HG02943 (cell line): Measurements from ENCODE around the gene GRB10.

Experiments
- ATAC-seq: cut with Tn5 transposase; IDR thresholded peaks from one replicate; pipeline ENCODE4 v1.9.1; 2021; ENCODE audit warnings: mild to moderate bottlenecking, low read depth, moderate library complexity; ENCODE audit not compliant: unreplicated experiment

The GRB10 gene

DNA sequence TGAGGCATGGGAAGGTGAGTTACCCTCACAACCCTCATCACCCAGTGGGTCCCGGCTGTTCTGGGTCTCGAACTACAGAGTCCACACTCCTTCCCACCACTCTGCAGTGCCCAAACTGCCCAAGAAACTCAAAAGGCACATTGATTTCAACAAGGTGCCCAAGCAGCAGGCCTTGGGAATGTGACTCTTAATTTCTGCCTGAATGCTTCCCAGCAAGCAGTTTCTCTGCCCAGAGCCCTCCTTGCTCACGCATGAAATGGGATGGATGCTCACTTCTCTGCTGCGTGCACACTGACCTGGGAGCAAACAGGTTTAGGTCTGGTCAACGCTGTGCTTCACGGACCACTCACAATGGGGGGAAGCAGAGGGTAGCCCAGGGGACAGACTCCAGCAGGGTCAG is 77.9 kb downstream of the GRB10 start:
- ATAC-seq, result no peak

GRCh38 chr7:50703654-50704053 is 79.0 kb downstream of the GRB10 start:
- ATAC-seq, result no peak

DNA sequence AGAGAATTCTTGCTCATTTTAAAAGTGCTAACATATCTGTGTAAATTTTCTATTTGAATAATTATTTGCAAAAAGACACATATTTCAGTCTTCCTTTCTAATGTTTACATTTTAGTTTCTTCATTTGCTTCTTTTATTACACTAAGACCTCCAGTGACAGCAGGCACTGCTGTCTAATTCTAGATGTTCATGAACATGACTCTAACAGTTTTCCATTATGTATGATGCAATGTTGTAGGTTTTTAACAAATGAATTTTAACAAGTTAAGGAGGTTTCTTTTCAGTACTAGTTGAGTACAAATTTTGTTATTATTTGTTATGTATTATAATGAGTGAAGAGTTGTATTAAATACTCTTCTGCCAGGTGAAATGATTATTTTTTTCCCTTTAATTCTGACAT is 83.6 kb downstream of the GRB10 start:
- no peak for ATAC-seq

GRCh38 chr7:50697748-50698147 is 84.9 kb downstream of the GRB10 start:
- no peak for ATAC-seq

DNA sequence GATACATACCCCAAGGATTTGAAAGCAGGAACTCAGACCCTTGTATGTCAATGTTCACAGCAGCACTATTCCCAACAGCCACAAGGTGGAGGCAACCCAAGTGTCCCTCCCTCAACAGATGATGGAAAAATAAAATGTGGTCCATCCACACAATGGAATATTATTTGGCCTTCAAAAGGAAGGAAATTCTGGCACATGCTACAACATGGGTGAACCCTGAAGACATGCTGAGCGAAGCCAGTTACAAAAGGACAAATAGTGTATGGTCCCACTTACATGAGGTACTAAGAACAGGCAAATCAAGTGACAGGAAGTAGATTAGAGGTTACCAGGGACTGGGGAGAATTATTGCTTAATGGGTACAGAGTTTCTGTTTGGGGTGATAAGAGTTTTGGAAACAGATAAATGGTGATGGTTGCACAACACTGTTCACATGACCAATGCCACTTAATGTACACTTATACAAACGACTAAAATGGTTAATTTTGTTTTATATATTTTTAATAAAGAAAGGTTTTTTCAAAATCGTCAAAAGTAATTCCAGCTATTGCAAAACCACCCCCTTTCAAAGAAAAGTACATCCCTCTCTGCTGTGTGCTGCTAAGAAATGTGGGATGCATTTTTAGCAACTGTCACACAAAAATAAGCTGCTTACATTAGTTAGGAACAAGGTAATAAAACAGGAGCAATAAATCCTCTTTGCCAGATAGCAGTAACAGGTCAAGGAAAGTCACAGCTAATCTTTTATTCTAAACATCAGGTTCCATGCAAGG is 85.7 kb downstream of the GRB10 start:
- ATAC-seq, result no peak

- no peak for ATAC-seq
These were observed 87.7 kb downstream of the GRB10 start for GRCh38 chr7:50695026-50695425.

DNA sequence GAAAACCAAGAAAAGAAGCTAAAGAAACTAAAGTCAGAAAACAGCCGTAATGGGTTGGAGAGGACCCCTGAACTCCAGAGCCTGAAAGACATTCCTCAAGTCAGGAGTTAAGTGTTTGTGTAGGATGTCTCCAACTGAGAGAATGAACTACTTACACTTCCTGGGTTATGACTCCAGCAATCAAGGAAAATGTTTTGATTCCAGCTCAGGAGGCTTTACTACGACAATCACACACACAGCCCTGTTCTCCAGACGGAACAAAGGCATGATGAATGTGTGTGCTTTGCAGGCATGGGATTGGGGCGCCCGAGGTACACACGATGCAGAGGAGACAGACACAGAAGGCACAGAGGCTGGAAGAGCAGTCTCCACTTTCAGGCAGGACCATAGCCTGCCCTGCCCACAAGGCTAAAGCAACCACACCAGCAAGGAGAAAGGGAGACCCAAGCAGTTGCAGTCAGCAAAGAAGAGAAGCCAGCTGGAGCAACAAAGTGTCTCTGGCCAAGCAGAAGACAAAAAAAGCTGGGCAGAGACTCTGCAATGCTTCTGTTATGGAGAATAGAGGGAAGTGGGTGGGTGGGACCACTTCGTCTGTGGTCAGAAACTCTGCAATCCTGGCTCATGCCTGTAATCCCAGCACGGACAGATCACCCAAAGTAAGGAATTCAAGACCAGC is 89.1 kb downstream of the GRB10 start:
- ATAC-seq, result no peak

DNA sequence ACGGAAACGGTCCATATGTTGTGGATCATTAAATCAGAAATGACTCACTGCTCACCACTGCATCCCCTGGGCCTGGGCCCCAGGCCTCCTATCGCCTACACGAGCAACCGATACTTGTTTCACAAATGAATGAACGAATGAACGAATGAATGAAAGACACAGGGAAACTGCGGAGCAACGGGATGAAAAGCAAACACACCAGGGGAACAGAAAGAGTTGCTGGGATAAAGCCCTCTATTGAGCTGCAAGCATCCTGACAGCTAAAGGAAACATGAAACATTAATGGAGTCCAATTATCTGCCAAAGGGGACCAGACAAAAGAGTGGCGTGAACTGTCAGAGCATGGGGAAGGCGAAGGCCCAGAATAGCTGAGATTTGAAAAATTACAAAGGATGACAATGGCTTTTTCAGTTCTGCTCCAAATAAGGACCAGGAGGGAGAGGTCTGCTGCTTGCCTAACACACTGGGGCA is 92.1 kb downstream of the GRB10 start:
- ATAC-seq, result no peak

DNA sequence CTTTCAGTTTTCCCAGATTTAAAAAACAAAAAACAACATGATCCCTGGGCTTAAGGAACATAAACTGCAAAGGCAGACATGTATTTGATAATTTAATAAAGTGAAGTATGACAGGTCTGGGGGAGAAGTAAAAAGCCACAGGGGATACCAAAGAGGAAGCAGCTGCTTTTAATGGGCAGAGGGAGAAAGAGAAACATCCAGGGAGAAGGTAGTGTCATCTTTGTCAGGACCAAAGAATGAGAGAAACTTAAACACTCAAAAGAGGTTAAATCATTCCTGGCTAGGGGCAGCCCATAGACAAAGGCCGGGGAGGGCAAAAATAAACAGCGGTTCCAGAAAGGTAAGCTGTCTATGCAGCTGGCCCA is 94.5 kb downstream of the GRB10 start:
- no peak for ATAC-seq

GRCh38 chr7:50687575-50688225 is 95.0 kb downstream of the GRB10 start:
- no peak for ATAC-seq

GRCh38 chr7:50687096-50687495 is 95.6 kb downstream of the GRB10 start:
- ATAC-seq, result no peak

- no peak for ATAC-seq
These were observed 97.3 kb downstream of the GRB10 start for GRCh38 chr7:50685135-50686065.

DNA sequence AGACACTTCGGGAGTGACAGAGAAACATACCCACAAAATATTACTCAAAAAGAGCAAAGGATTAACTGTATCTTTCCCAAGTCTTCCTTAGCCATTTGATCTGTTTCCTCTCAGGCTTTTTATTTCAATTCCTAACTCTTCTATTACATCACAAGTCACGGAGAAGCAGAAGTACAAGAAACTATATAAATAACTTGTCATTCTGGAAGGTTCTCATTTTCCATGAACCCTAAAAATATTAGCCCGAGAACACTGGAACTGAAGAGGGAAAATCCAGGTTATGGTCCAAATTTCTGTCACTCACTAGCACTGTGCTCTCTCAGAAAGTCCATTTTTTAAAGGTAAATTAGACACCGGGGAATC is 98.0 kb downstream of the GRB10 start:
- no peak for ATAC-seq

DNA sequence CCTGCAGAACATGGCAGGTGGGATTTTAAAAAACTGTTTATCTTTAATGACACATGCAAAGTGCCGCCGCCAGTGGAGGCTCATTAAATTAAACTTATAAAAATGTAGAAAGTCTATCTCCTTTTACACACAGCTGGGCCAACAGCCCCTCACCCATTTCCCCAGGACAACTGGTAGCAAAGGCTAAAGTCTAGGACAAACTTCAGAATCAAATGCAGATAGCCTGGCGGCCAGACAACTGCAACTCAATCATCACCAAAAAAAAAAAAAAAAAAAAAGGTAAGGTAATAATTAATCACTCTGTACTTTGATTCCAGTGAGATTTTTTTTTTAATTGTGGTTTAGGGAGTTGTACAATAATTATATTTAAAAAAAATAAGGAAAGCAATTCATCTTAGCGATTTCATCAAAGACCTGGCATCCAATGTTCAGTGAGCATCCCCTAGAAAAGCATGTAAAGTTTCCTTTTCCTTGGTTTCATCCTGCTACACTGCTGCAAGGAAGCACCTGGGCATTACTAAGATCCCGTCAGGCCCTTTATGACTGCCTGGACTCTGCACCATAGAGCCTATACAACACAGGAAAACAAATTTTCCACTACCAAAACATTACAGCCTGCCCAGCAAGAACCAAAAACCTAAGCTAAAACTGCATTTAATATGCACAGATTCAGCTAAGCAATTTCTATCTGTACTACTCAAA is 98.5 kb downstream of the GRB10 start:
- no peak for ATAC-seq

DNA sequence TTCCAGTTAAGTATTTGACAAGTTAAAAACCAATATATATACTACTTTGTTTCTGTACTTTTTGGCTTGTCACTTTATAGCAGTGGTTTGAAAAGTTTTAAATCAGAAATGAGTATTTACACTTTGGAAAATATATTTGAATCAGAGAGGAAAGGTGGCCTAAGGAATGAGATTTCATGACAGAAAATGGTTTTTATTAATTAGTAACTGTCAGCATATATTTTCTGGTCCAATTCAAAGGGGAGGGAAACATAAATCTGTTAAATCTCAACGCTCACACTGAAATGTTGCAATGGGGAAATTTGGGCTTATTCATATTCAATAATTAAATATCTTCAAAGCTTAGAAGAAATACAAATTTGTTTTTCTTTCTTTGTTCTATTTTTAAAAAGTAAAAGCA is 100.1 kb downstream of the GRB10 start:
- ATAC-seq, result no peak

DNA sequence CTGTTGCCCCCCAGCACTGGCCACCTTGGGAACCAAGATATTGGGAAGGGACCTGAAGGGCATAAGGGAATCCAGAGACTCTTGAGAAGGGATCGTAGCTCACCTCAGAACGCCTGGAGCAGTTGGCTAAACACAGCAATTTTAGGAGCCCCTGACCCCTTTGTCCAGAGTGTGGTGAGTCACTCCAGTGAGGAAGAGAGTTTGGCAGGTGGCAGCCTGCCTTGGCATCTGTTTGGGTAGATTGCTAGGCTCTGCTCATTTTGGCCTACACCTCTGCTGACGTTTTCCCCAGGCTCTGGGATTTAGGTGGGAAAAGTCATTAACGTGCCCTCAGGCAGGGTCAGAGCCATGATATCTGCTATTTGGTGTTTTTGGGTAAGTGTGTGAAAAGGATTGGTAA is 100.6 kb downstream of the GRB10 start:
- no peak for ATAC-seq

- no peak for ATAC-seq
These were observed 101.2 kb downstream of the GRB10 start for GRCh38 chr7:50681432-50682045.

- no peak for ATAC-seq
These were observed 103.3 kb downstream of the GRB10 start for GRCh38 chr7:50679218-50680007.

DNA sequence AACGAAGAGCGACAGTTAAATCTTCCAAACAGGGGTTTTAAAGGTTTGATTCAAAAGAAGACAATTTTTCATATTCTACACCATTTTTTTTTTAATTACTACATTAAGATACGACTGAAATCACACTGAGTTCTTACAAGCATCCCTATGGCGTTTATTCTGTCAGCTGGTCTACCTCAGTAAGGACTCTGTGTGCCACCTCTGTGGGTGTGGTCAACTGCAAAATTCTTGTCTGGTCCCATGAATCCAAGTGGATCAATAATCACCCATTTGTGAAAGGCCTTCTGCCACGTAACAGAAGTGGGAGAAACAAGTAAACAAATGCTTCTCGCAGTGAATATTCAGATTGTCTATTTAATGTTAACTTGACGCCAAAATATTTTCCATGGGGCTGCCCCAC is 104.1 kb downstream of the GRB10 start:
- no peak for ATAC-seq
